Measurements from ENCODE around the gene UROC1. TPM values are rescaled to one million over a fixed set of nuclear protein-coding genes. Genes with fewer than 3 reads are reported as not detected.

The UROC1 gene
- total RNA-seq, 1 experiment from 2014 or later: not detected

DNA sequence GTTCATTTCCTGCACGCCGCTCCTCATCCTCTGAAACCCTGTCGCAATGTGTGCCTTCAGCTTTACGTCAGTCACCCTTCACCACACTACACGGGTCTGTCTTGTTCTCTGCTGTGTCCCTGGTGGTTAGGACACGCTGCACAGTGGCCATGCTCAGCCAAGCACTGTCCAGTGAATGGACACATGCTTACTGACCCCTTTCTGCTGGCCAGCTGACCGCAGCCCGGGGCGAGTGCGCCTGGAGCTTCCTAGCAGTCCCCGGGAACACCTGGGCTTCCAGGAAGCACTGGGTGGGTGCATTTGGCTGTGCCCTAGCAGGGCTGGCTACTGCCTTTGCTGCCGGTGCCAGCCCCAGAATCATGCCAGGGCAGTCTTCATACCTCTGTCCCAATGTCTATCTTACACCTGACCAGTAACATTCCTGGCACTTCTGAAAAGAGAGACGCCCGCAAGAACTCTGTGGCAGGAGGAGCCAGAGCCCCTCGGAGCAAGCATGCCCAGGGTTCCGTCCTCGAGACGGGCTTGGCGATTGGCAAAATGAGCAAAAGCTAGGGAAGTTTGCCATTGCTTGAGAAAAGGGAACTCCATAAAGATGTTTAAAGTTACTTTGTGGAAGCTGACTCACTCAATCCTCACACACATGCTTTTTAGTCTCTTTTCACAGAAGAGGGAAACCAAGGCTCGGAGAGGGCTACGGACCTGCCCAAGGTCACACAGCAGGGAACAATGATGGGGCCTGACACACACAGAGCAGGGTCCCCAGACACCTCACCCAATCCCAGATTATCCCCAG is 26.2 kb downstream of the UROC1 start:
- H2AFZ ChIP-seq (ENCODE audit: low read depth, low read length, poor library complexity, severe bottlenecking): no peak overlapping the region
- no peak overlapping the region for H3K9ac ChIP-seq (ENCODE audit: low read length)
- CTCF ChIA-PET: no interaction called here
- no peaks in the 10 kb centered on the region for H3K79me2 ChIP-seq (ENCODE audit: insufficient read depth, low read length)
- H3K27ac ChIP-seq (ENCODE audit: low read depth, low read length): no peak overlapping the region
- no peaks in the 10 kb centered on the region for H3K9me2 ChIP-seq (ENCODE audit: insufficient read depth)
- no peaks in the 10 kb centered on the region for H3K27me3 ChIP-seq (ENCODE audit: insufficient read depth, low read length)
- POLR2A ChIA-PET: no interaction called here
- intact Hi-C loops (cut with micrococcal nuclease): no loop called here
- no peak for ATAC-seq
- no peak overlapping the region for H3K4me3 ChIP-seq (replicated peaks in 1 of 2; ENCODE audit: low read depth in 1 of 2, low read length in 2 of 2)
- no peak for DNase-seq (ENCODE audit: low read depth, low spot score)
- no peak overlapping the region for H3K4me2 ChIP-seq (ENCODE audit: low read length)
- peaks cover 0 to 4% of the 10 kb centered on the region in 2 experiments; a peak in 1 of 4 replicates for H3K4me1 ChIP-seq (ENCODE audit: control insufficient read depth in 1 of 2, insufficient read depth in 2 of 2, low read length in 2 of 2)
- H3K9me3 ChIP-seq (ENCODE audit: control insufficient read depth in 1 of 2, insufficient read depth in 1 of 2, low read depth in 1 of 2, low read length in 2 of 2): no peaks in the 10 kb centered on the region
- no peaks in the 10 kb centered on the region for H3K36me3 ChIP-seq (ENCODE audit: control insufficient read depth in 1 of 2, insufficient read depth in 2 of 2, low read length in 2 of 2)
- BruUV-seq (replicated peaks): no TSS peak
- no peak for TF ChIP-seq CBX3 (IDR thresholded peaks at IDR 0.05; ENCODE audit: low read depth)
- RAD21 ChIA-PET (ENCODE audit: low non-redundant PET in 1 of 2, low total read pairs in 2 of 2, uncharacterized antibody in 2 of 2, unreplicated experiment in 2 of 2): no interaction called here
- H4K20me1 ChIP-seq (ENCODE audit: insufficient read depth): no peaks in the 10 kb centered on the region

DNA sequence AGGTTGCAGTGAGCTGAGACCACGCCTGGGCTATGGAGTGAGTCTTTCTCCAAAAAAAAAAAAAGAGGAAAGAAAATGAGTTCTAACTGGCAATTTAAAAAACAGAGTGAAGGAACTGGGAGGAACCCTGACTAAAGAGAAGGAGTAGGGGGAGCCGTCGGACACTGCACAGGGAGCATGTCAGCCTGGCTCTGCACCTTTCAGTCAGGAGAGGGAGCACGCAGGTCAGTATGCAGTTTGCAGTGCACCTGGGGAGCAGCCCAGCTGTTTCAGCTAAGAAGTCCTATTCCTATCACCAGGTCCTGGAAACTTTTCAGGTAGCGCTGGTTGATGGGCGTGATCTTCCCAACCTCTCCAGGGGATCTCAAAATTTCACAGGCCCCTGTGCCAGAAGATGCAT is 27.0 kb downstream of the UROC1 start:
- TF ChIP-seq, protein P1, sequence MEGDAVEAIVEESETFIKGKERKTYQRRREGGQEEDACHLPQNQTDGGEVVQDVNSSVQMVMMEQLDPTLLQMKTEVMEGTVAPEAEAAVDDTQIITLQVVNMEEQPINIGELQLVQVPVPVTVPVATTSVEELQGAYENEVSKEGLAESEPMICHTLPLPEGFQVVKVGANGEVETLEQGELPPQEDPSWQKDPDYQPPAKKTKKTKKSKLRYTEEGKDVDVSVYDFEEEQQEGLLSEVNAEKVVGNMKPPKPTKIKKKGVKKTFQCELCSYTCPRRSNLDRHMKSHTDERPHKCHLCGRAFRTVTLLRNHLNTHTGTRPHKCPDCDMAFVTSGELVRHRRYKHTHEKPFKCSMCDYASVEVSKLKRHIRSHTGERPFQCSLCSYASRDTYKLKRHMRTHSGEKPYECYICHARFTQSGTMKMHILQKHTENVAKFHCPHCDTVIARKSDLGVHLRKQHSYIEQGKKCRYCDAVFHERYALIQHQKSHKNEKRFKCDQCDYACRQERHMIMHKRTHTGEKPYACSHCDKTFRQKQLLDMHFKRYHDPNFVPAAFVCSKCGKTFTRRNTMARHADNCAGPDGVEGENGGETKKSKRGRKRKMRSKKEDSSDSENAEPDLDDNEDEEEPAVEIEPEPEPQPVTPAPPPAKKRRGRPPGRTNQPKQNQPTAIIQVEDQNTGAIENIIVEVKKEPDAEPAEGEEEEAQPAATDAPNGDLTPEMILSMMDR (IDR thresholded peaks at IDR 0.05 in 2 of 3, conservative IDR thresholded peaks at IDR 0.05 in 1 of 3; ENCODE audit: borderline replicate concordance in 1 of 3, insufficient read depth in 1 of 3, low read depth in 2 of 3, low read length in 2 of 3): 0 out of 6 replicates have a peak, but pooled peaks of 2 of the 3 experiments have one; percentile 8 to 16
- TF ChIP-seq, protein P2, sequence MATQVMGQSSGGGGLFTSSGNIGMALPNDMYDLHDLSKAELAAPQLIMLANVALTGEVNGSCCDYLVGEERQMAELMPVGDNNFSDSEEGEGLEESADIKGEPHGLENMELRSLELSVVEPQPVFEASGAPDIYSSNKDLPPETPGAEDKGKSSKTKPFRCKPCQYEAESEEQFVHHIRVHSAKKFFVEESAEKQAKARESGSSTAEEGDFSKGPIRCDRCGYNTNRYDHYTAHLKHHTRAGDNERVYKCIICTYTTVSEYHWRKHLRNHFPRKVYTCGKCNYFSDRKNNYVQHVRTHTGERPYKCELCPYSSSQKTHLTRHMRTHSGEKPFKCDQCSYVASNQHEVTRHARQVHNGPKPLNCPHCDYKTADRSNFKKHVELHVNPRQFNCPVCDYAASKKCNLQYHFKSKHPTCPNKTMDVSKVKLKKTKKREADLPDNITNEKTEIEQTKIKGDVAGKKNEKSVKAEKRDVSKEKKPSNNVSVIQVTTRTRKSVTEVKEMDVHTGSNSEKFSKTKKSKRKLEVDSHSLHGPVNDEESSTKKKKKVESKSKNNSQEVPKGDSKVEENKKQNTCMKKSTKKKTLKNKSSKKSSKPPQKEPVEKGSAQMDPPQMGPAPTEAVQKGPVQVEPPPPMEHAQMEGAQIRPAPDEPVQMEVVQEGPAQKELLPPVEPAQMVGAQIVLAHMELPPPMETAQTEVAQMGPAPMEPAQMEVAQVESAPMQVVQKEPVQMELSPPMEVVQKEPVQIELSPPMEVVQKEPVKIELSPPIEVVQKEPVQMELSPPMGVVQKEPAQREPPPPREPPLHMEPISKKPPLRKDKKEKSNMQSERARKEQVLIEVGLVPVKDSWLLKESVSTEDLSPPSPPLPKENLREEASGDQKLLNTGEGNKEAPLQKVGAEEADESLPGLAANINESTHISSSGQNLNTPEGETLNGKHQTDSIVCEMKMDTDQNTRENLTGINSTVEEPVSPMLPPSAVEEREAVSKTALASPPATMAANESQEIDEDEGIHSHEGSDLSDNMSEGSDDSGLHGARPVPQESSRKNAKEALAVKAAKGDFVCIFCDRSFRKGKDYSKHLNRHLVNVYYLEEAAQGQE (IDR thresholded peaks at IDR 0.05; ENCODE audit: low read depth): no peak
- POLR2A ChIA-PET: no interaction called here

More for the DNA sequence above, 27.0 kb downstream of the UROC1 start:
- H3K4me2 ChIP-seq (ENCODE audit: low read length): no peak overlapping the region
- CTCF ChIA-PET: no interaction called here
- H2AFZ ChIP-seq (ENCODE audit: low read depth, low read length, poor library complexity, severe bottlenecking): no peak overlapping the region
- BruUV-seq (replicated peaks): no TSS peak
- no peak for DNase-seq (ENCODE audit: low read depth, low spot score)
- no peaks in the 10 kb centered on the region for H3K9me3 ChIP-seq (ENCODE audit: control insufficient read depth in 1 of 2, insufficient read depth in 1 of 2, low read depth in 1 of 2, low read length in 2 of 2)
- peak; percentile 65 for ATAC-seq
- no peaks in the 10 kb centered on the region for H3K36me3 ChIP-seq (ENCODE audit: control insufficient read depth in 1 of 2, insufficient read depth in 2 of 2, low read length in 2 of 2)
- H3K4me3 ChIP-seq (replicated peaks in 1 of 2; ENCODE audit: low read depth in 1 of 2, low read length in 2 of 2): no peak overlapping the region
- no peaks in the 10 kb centered on the region for H4K20me1 ChIP-seq (ENCODE audit: insufficient read depth)
- H3K27ac ChIP-seq (ENCODE audit: low read depth, low read length): no peak overlapping the region
- no peaks in the 10 kb centered on the region for H3K27me3 ChIP-seq (ENCODE audit: insufficient read depth, low read length)
- intact Hi-C loops (cut with micrococcal nuclease): no loop called here
- no peaks in the 10 kb centered on the region for H3K9me2 ChIP-seq (ENCODE audit: insufficient read depth)
- H3K79me2 ChIP-seq (ENCODE audit: insufficient read depth, low read length): no peaks in the 10 kb centered on the region
- H3K4me1 ChIP-seq (ENCODE audit: control insufficient read depth in 1 of 2, insufficient read depth in 2 of 2, low read length in 2 of 2): peaks cover 0 to 4% of the 10 kb centered on the region in 2 experiments; a peak in 1 of 4 replicates
- no peak overlapping the region for H3K9ac ChIP-seq (ENCODE audit: low read length)
- RAD21 ChIA-PET (ENCODE audit: low non-redundant PET in 1 of 2, low total read pairs in 2 of 2, uncharacterized antibody in 2 of 2, unreplicated experiment in 2 of 2): no interaction called here

All from HCT116 (cell line).